Neuronal stem cell (in vitro differentiated cells): ENCODE results near the gene LIPE.

Experiments
- DNase-seq: peaks from one replicate; pipeline ENCODE4 v3.0.0-alpha.2; 2013; ENCODE audit warnings: low spot score
- H2AFZ ChIP-seq: one replicate; pipeline ENCODE4 v1.6.1; 2013; ENCODE audit warnings: mild to moderate bottlenecking, low read length, inconsistent platforms
- H2AK5ac ChIP-seq: 2 replicates; pipeline ENCODE4 v1.6.1; 2013; ENCODE audit warnings: low read depth, mild to moderate bottlenecking, inconsistent platforms, low read length, moderate library complexity, mixed read lengths
- H2BK120ac ChIP-seq: 2 replicates; pipeline ENCODE4 v1.6.1; 2013; ENCODE audit warnings: low read depth, mild to moderate bottlenecking, inconsistent platforms, low read length, moderate library complexity, mixed read lengths
- H2BK12ac ChIP-seq: one replicate; pipeline ENCODE4 v1.6.1; 2013; ENCODE audit warnings: low read length, inconsistent platforms
- H2BK15ac ChIP-seq: 2 replicates; pipeline ENCODE4 v1.6.1; 2013; ENCODE audit warnings: mild to moderate bottlenecking, low read length, inconsistent platforms, mixed read lengths
- H2BK5ac ChIP-seq: one replicate; pipeline ENCODE4 v1.6.1; 2013; ENCODE audit warnings: inconsistent platforms, mild to moderate bottlenecking, low read length, moderate library complexity
- H3K14ac ChIP-seq: one replicate; pipeline ENCODE4 v1.6.1; 2013; ENCODE audit warnings: low read length, inconsistent platforms
- H3K18ac ChIP-seq: 2 replicates; pipeline ENCODE4 v1.6.1; 2013; ENCODE audit warnings: low read length, inconsistent platforms
- H3K23ac ChIP-seq: 2 replicates; pipeline ENCODE4 v1.6.1; 2013; ENCODE audit warnings: low read depth, mild to moderate bottlenecking, mixed read lengths, low read length, inconsistent platforms; ENCODE audit not compliant: poor library complexity
- H3K27ac ChIP-seq: replicated peaks from 3 replicates; pipeline ENCODE4 v1.5.1; 2013; ENCODE audit warnings: low read length, inconsistent platforms
- H3K27me3 ChIP-seq, 3 experiments: 2 replicates each; pipeline ENCODE4 v1.6.1; 2013; ENCODE audit warnings: low read length in 3 of 3, mild to moderate bottlenecking in 2 of 3, inconsistent platforms in 1 of 3, low read depth in 1 of 3, mixed read lengths in 1 of 3, moderate library complexity in 1 of 3; ENCODE audit not compliant: control insufficient read depth in 3 of 3, insufficient read depth in 3 of 3
- H3K36me3 ChIP-seq, 2 donors: replicated peaks in 1 of 2; 2 replicates each; pipeline ENCODE4 v1.6.1; 2013; ENCODE audit warnings: low read length in 2 of 2; ENCODE audit not compliant: control insufficient read depth in 2 of 2, insufficient read depth in 2 of 2
- H3K4ac ChIP-seq: 2 replicates; pipeline ENCODE4 v1.6.1; 2013; ENCODE audit warnings: inconsistent platforms, mild to moderate bottlenecking, low read length, moderate library complexity
- H3K4me1 ChIP-seq, 2 donors: 1 replicate in 1 of 2; 2 replicates in 1 of 2; pipeline ENCODE4 v1.6.1; 2013; ENCODE audit warnings: low read length in 2 of 2, low read depth in 1 of 2; ENCODE audit not compliant: control insufficient read depth in 2 of 2, insufficient read depth in 1 of 2
- H3K4me2 ChIP-seq: one replicate; pipeline ENCODE4 v1.6.1; 2013; ENCODE audit warnings: mild to moderate bottlenecking, low read length, inconsistent platforms; ENCODE audit not compliant: insufficient read depth, poor library complexity, severe bottlenecking
- H3K4me3 ChIP-seq, 2 donors: 2 replicates each; pipeline ENCODE4 v1.5.1; 2013; ENCODE audit warnings: low read length in 2 of 2, mild to moderate bottlenecking in 2 of 2, inconsistent platforms in 1 of 2, moderate library complexity in 1 of 2
- H3K79me1 ChIP-seq: one replicate; pipeline ENCODE4 v1.6.1; 2013; ENCODE audit warnings: low read depth, mild to moderate bottlenecking, inconsistent platforms, low read length, moderate library complexity
- H3K9ac ChIP-seq: one replicate; pipeline ENCODE4 v1.6.1; 2013; ENCODE audit warnings: mild to moderate bottlenecking, low read depth, low read length, inconsistent platforms; ENCODE audit not compliant: poor library complexity
- H3K9me3 ChIP-seq, 2 donors: replicated peaks in 1 of 2; 2 replicates each; pipeline versions ENCODE3 to v1.6.1; 2013; ENCODE audit warnings: low read length in 2 of 2, mild to moderate bottlenecking in 2 of 2, inconsistent platforms in 1 of 2, low read depth in 1 of 2, mixed read lengths in 1 of 2, moderate library complexity in 1 of 2; ENCODE audit not compliant: control insufficient read depth in 2 of 2, insufficient read depth in 1 of 2
- H4K8ac ChIP-seq: one replicate; pipeline ENCODE4 v1.6.1; 2013; ENCODE audit warnings: low read depth, mild to moderate bottlenecking, inconsistent platforms, low read length, moderate library complexity
- H4K91ac ChIP-seq: one replicate; pipeline ENCODE4 v1.6.1; 2013; ENCODE audit warnings: low read length, low read depth, mild to moderate bottlenecking, inconsistent platforms; ENCODE audit not compliant: poor library complexity
- WGBS, 2 donors: extraction: QIAGEN DNeasy Blood & Tissue Kit; methylation state at CpG; one replicate each; pipeline ENCODE4 v1.1.7; 2013; ENCODE audit warnings: missing lambda C conversion rate in 2 of 2, mixed read lengths in 1 of 2; ENCODE audit not compliant: insufficient read length in 2 of 2, insufficient replicate concordance in 1 of 2; ENCODE audit errors: extremely low coverage in 2 of 2; 5-methylcytosine and 5-hydroxymethylcytosine counted together

The LIPE gene

GRCh38 chr19:42419309-42419708 is 7.9 kb downstream of the LIPE start:
- Histone ChIP-seq H3K4me3 (no peak overlapping the region), H3K23ac (no peak overlapping the region), H3K9ac (no peak overlapping the region), H3K4me2 (no peak overlapping the region), H3K4ac (no peak overlapping the region), H3K9me3 (peaks cover 0 to 2% of the 10 kb centered on the region in 2 donors), H3K79me1 (peaks cover 3% of the 10 kb centered on the region), H2AFZ (no peak overlapping the region), H3K36me3 (peaks cover 2 to 26% of the 10 kb centered on the region in 2 donors), H3K27ac (no peak overlapping the region), H2BK5ac (no peak overlapping the region), H4K91ac (no peak overlapping the region), H2BK12ac (peak overlapping the region; percentile 52), H2BK15ac (no peak overlapping the region), H2BK120ac (no peak overlapping the region), H3K18ac (peak overlapping the region; percentile 81), H3K14ac (no peak overlapping the region), H3K4me1 (peaks cover 15 to 16% of the 10 kb centered on the region in 2 donors), H2AK5ac (no peak overlapping the region), H3K27me3 (peaks cover 0 to 6% (median 0%) of the 10 kb centered on the region in 3 experiments), H4K8ac (no peak overlapping the region)
- no CpG with 5 or more reads among the region's 6 CpGs for WGBS, 2 donors
- DNase-seq = no peak

- H3K27ac ChIP-seq = no peak overlapping the region
- peaks cover 4 to 51% of the 10 kb centered on the region in 2 donors for H3K36me3 ChIP-seq
- H2BK12ac ChIP-seq = no peak overlapping the region
- H4K91ac ChIP-seq = no peak overlapping the region
- peak overlapping the region; percentile 27 for H3K23ac ChIP-seq
- H2BK120ac ChIP-seq = no peak overlapping the region
- H2AFZ ChIP-seq = no peak overlapping the region
- peak overlapping the region; percentile 48 for H3K18ac ChIP-seq
- H3K79me1 ChIP-seq = peaks cover 5% of the 10 kb centered on the region
- DNase-seq = no peak
- peak overlapping the region; percentile 57 for H3K9ac ChIP-seq
- peak overlapping the region; percentile 49 for H2AK5ac ChIP-seq
- H3K4me2 ChIP-seq = no peak overlapping the region
- H3K14ac ChIP-seq = no peak overlapping the region
- no peak overlapping the region for H2BK5ac ChIP-seq
- peaks cover 0 to 6% of the 10 kb centered on the region in 2 donors for H3K4me1 ChIP-seq
- H2BK15ac ChIP-seq = no peak overlapping the region
- no peak overlapping the region for H4K8ac ChIP-seq
- H3K4me3 ChIP-seq = no peak overlapping the region
- no peaks in the 10 kb centered on the region for H3K27me3 ChIP-seq
- no peaks in the 10 kb centered on the region for H3K9me3 ChIP-seq
- WGBS, 2 donors = no CpG with 5 or more reads among the region's 4 CpGs
- H3K4ac ChIP-seq = no peak overlapping the region
Observed at GRCh38 chr19:42412661-42413076, 14.5 kb downstream of the LIPE start.

- Histone ChIP-seq H2AFZ (no peak overlapping the region), H3K27me3 (no peaks in the 10 kb centered on the region), H2BK12ac (no peak overlapping the region), H2AK5ac (no peak overlapping the region), H3K4ac (no peak overlapping the region), H3K4me3 (no peak overlapping the region), H2BK5ac (no peak overlapping the region), H3K9me3 (no peaks in the 10 kb centered on the region), H4K91ac (no peak overlapping the region), H3K23ac (peak overlapping the region; percentile 27), H3K4me2 (no peak overlapping the region), H3K9ac (no peak overlapping the region), H2BK15ac (no peak overlapping the region), H3K79me1 (peaks cover 5% of the 10 kb centered on the region), H3K27ac (no peak overlapping the region), H3K36me3 (peaks cover 7 to 54% of the 10 kb centered on the region in 2 donors), H3K4me1 (peaks cover 0 to 6% of the 10 kb centered on the region in 2 donors), H4K8ac (no peak overlapping the region), H3K18ac (no peak overlapping the region), H2BK120ac (no peak overlapping the region), H3K14ac (no peak overlapping the region)
- DNase-seq = no peak
- WGBS, 2 donors = no CpG with 5 or more reads among the region's 7 CpGs
Observed at GRCh38 chr19:42412227-42412626, 15.0 kb downstream of the LIPE start.

GRCh38 chr19:42411581-42412178 is 15.5 kb downstream of the LIPE start:
- Histone ChIP-seq H3K4me1 (peaks cover 0 to 6% of the 10 kb centered on the region in 2 donors), H3K27me3 (no peaks in the 10 kb centered on the region), H3K18ac (no peak overlapping the region), H3K9ac (no peak overlapping the region), H2BK12ac (no peak overlapping the region), H3K4me2 (no peak overlapping the region), H4K91ac (no peak overlapping the region), H2BK5ac (no peak overlapping the region), H2AFZ (no peak overlapping the region), H3K9me3 (no peaks in the 10 kb centered on the region), H3K36me3 (peaks cover 10 to 58% of the 10 kb centered on the region in 2 donors), H3K27ac (no peak overlapping the region), H2AK5ac (no peak overlapping the region), H3K4ac (no peak overlapping the region), H3K23ac (no peak overlapping the region), H2BK15ac (no peak overlapping the region), H3K4me3 (no peak overlapping the region), H4K8ac (no peak overlapping the region), H2BK120ac (no peak overlapping the region), H3K14ac (no peak overlapping the region), H3K79me1 (peaks cover 5% of the 10 kb centered on the region)
- no peak for DNase-seq
- no CpG with 5 or more reads among the region's 8 CpGs for WGBS, 2 donors
